WTC11 (cell line): Measurements from ENCODE around the gene SLC27A4. TPM values are rescaled to one million over a fixed set of nuclear protein-coding genes. Genes with fewer than 3 reads are reported as not detected.

ENCODE experiments used
- ATAC-seq: fragments of 200-7000 bp; cut with Tn5 transposase; 2 replicates; pipeline ENCODE4 v1.10.0; 2021; ENCODE audit warnings: mild to moderate bottlenecking, moderate library complexity
- CTCF ChIA-PET: fragments of 300-600 bp; sonication (Branson Sonifier 250); formaldehyde crosslinking; loops from one replicate; lab custom pipeline; 2021; ENCODE audit warnings: antibody characterized with exemption; lab: Charles Lee
- POLR2A ChIA-PET: fragments of 350-600 bp; sonication (Branson Sonifier 250); formaldehyde crosslinking; loops from one replicate; lab custom pipeline; 2021; ENCODE audit warnings: antibody characterized with exemption; lab: Charles Lee
- DNase-seq: peaks from one replicate; pipeline ENCODE4 v3.0.0; 2021; ENCODE audit warnings: low spot score
- H3K27ac Mint-ChIP-seq: 2 replicates; pipeline ENCODE4 v1.8.0; 2021; ENCODE audit warnings: mixed read lengths
- H3K27me3 Mint-ChIP-seq: 2 replicates; pipeline ENCODE4 v1.8.0; 2021; ENCODE audit warnings: low read depth, mild to moderate bottlenecking, moderate library complexity, mixed read lengths
- H3K36me3 Mint-ChIP-seq: 2 replicates; pipeline ENCODE4 v1.8.0; 2021; ENCODE audit warnings: mixed read lengths
- H3K4me1 Mint-ChIP-seq: 2 replicates; pipeline ENCODE4 v1.8.0; 2022; ENCODE audit warnings: mixed read lengths
- H3K4me3 Mint-ChIP-seq: 2 replicates; pipeline ENCODE4 v1.8.0; 2021; ENCODE audit warnings: mild to moderate bottlenecking, moderate library complexity, mixed read lengths
- H3K9me3 Mint-ChIP-seq: 2 replicates; pipeline ENCODE4 v1.8.0; 2021; ENCODE audit warnings: mixed read lengths
- AR ChIP-seq: fragments of 250-450 bp; sonication (Bioruptor Pico); IDR thresholded peaks from 2 replicates; pipeline ENCODE4 v1.9.0; 2021; ENCODE audit warnings: mild to moderate bottlenecking
- ATF1 ChIP-seq: sonication (generic); formaldehyde crosslinking; IDR thresholded peaks from 2 replicates; pipeline ENCODE4 v1.8.1; 2023; ENCODE audit warnings: mild to moderate bottlenecking, moderate library complexity, missing genetic modification reagents
- ATF3 ChIP-seq: sonication (generic); formaldehyde crosslinking; conservative IDR thresholded peaks from 2 replicates; pipeline ENCODE4 v1.8.1; 2022; ENCODE audit warnings: mild to moderate bottlenecking, missing genetic modification reagents
- CREM ChIP-seq: sonication (generic); formaldehyde crosslinking; IDR thresholded peaks from 2 replicates; pipeline ENCODE4 v1.8.1; 2022; ENCODE audit warnings: mild to moderate bottlenecking, missing genetic modification reagents, moderate library complexity
- EMX1 ChIP-seq: fragments of 250-450 bp; sonication (Bioruptor Pico); IDR thresholded peaks from 2 replicates; pipeline ENCODE4 v1.8.0; 2021; ENCODE audit warnings: mild to moderate bottlenecking
- FOXJ3 ChIP-seq: sonication (generic); formaldehyde crosslinking; IDR thresholded peaks from 2 replicates; pipeline ENCODE4 v1.9.0; 2021; ENCODE audit warnings: missing genetic modification reagents, mild to moderate bottlenecking, borderline replicate concordance
- FOXK1 ChIP-seq: sonication (generic); formaldehyde crosslinking; IDR thresholded peaks from 2 replicates; pipeline ENCODE4 v1.8.0; 2022; ENCODE audit warnings: mild to moderate bottlenecking, moderate library complexity, missing genetic modification reagents
- GABPB1 ChIP-seq: sonication (generic); formaldehyde crosslinking; IDR thresholded peaks from 2 replicates; pipeline ENCODE4 v1.8.1; 2023; ENCODE audit warnings: mild to moderate bottlenecking, missing genetic modification reagents
- MXD4 ChIP-seq: fragments of 250-450 bp; sonication (Bioruptor Pico); IDR thresholded peaks from 2 replicates; pipeline ENCODE4 v1.8.0; 2021; ENCODE audit warnings: mild to moderate bottlenecking, moderate library complexity, borderline replicate concordance
- MYBL2 ChIP-seq: sonication (generic); formaldehyde crosslinking; IDR thresholded peaks from 2 replicates; pipeline ENCODE4 v1.8.1; 2023; ENCODE audit warnings: mild to moderate bottlenecking, moderate library complexity, missing genetic modification reagents
- SOX15 ChIP-seq: fragments of 250-450 bp; sonication (Bioruptor Pico); IDR thresholded peaks from 2 replicates; pipeline ENCODE4 v1.9.0; 2021; ENCODE audit warnings: mild to moderate bottlenecking
- TCF7 ChIP-seq: sonication (generic); formaldehyde crosslinking; IDR thresholded peaks from 2 replicates; pipeline ENCODE4 v1.8.0; 2022; ENCODE audit warnings: mild to moderate bottlenecking, low read depth, missing genetic modification reagents, moderate library complexity
- ZMAT4 ChIP-seq: fragments of 250-450 bp; sonication (Bioruptor Pico); IDR thresholded peaks from 2 replicates; pipeline ENCODE4 v1.9.0; 2021; ENCODE audit warnings: mild to moderate bottlenecking
- ZNF219 ChIP-seq: sonication (generic); formaldehyde crosslinking; IDR thresholded peaks from 2 replicates; pipeline ENCODE4 v1.8.0; 2023; ENCODE audit warnings: missing genetic modification reagents, mild to moderate bottlenecking, borderline replicate concordance
- ZNF423 ChIP-seq: fragments of 250-450 bp; sonication (Bioruptor Pico); IDR thresholded peaks from 2 replicates; pipeline ENCODE4 v2.1.2; 2022; ENCODE audit warnings: mild to moderate bottlenecking, moderate library complexity
- total RNA-seq: library from RNA; stranded (reverse); gene quantifications from 3 replicates; pipeline ENCODE4 v1.2.3, GENCODE V29; 2021
- TF ChIP-seq, protein P1 (sequence below): sonication (generic); formaldehyde crosslinking; IDR thresholded peaks from 2 replicates; pipeline ENCODE4 v1.8.0; 2023; ENCODE audit warnings: missing genetic modification reagents
- TF ChIP-seq, protein P2 (sequence below): sonication (generic); formaldehyde crosslinking; IDR thresholded peaks from 2 replicates; pipeline ENCODE4 v1.8.1; 2023; ENCODE audit warnings: mild to moderate bottlenecking, missing genetic modification reagents, borderline replicate concordance
- TF ChIP-seq, protein P3 (sequence below): sonication (generic); formaldehyde crosslinking; IDR thresholded peaks from 2 replicates; pipeline ENCODE4 v1.8.0; 2022; ENCODE audit warnings: mild to moderate bottlenecking, missing genetic modification reagents
- TF ChIP-seq, protein P4 (sequence below): fragments of 250-450 bp; sonication (Bioruptor Pico); IDR thresholded peaks from 2 replicates; pipeline ENCODE4 v1.9.0; 2021; ENCODE audit warnings: mild to moderate bottlenecking, borderline replicate concordance
- TF ChIP-seq, protein P5 (sequence below): sonication (generic); formaldehyde crosslinking; IDR thresholded peaks from 2 replicates; pipeline ENCODE4 v1.8.0; 2023; ENCODE audit warnings: mild to moderate bottlenecking, missing genetic modification reagents

The SLC27A4 gene
- total RNA-seq, 1 experiment from 2014 or later, result 23.8 TPM

GRCh38 chr9:128404560-128404959 lies 64.2 kb downstream of the SLC27A4 start:
- Mint-ChIP-seq H3K4me1 (peaks cover 25% of the 10 kb centered on the region), H3K36me3 (no peaks in the 10 kb centered on the region), H3K9me3 (no peaks in the 10 kb centered on the region), H3K27me3 (peaks cover 99% of the 10 kb centered on the region), H3K4me3 (no peak overlapping the region), H3K27ac (no peak overlapping the region)
- ATAC-seq (no peak), DNase-seq (no peak)
- TF ChIP-seq EMX1 (CRISPR knock-in tag) (no peak), ZNF423 (CRISPR knock-in tag) (no peak), ZNF219 (CRISPR knock-in tag) (no peak), MXD4 (no peak), MYBL2 (no peak), CREM (no peak), GABPB1 (CRISPR knock-in tag) (no peak), ATF3 (CRISPR knock-in tag) (no peak), SOX15 (CRISPR knock-in tag) (no peak), FOXK1 (CRISPR knock-in tag) (no peak), AR (no peak), TCF7 (CRISPR knock-in tag) (no peak), FOXJ3 (CRISPR knock-in tag) (no peak), ZMAT4 (CRISPR knock-in tag) (no peak), ATF1 (no peak)
- TF ChIP-seq, protein P1, sequence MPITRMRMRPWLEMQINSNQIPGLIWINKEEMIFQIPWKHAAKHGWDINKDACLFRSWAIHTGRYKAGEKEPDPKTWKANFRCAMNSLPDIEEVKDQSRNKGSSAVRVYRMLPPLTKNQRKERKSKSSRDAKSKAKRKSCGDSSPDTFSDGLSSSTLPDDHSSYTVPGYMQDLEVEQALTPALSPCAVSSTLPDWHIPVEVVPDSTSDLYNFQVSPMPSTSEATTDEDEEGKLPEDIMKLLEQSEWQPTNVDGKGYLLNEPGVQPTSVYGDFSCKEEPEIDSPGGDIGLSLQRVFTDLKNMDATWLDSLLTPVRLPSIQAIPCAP (CRISPR knock-in tag), result no peak
- TF ChIP-seq, protein P2, sequence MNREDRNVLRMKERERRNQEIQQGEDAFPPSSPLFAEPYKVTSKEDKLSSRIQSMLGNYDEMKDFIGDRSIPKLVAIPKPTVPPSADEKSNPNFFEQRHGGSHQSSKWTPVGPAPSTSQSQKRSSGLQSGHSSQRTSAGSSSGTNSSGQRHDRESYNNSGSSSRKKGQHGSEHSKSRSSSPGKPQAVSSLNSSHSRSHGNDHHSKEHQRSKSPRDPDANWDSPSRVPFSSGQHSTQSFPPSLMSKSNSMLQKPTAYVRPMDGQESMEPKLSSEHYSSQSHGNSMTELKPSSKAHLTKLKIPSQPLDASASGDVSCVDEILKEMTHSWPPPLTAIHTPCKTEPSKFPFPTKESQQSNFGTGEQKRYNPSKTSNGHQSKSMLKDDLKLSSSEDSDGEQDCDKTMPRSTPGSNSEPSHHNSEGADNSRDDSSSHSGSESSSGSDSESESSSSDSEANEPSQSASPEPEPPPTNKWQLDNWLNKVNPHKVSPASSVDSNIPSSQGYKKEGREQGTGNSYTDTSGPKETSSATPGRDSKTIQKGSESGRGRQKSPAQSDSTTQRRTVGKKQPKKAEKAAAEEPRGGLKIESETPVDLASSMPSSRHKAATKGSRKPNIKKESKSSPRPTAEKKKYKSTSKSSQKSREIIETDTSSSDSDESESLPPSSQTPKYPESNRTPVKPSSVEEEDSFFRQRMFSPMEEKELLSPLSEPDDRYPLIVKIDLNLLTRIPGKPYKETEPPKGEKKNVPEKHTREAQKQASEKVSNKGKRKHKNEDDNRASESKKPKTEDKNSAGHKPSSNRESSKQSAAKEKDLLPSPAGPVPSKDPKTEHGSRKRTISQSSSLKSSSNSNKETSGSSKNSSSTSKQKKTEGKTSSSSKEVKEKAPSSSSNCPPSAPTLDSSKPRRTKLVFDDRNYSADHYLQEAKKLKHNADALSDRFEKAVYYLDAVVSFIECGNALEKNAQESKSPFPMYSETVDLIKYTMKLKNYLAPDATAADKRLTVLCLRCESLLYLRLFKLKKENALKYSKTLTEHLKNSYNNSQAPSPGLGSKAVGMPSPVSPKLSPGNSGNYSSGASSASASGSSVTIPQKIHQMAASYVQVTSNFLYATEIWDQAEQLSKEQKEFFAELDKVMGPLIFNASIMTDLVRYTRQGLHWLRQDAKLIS, result no peak
- TF ChIP-seq, protein P3, sequence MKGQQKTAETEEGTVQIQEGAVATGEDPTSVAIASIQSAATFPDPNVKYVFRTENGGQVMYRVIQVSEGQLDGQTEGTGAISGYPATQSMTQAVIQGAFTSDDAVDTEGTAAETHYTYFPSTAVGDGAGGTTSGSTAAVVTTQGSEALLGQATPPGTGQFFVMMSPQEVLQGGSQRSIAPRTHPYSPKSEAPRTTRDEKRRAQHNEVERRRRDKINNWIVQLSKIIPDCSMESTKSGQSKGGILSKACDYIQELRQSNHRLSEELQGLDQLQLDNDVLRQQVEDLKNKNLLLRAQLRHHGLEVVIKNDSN (CRISPR knock-in tag), result no peak
- TF ChIP-seq, protein P4, sequence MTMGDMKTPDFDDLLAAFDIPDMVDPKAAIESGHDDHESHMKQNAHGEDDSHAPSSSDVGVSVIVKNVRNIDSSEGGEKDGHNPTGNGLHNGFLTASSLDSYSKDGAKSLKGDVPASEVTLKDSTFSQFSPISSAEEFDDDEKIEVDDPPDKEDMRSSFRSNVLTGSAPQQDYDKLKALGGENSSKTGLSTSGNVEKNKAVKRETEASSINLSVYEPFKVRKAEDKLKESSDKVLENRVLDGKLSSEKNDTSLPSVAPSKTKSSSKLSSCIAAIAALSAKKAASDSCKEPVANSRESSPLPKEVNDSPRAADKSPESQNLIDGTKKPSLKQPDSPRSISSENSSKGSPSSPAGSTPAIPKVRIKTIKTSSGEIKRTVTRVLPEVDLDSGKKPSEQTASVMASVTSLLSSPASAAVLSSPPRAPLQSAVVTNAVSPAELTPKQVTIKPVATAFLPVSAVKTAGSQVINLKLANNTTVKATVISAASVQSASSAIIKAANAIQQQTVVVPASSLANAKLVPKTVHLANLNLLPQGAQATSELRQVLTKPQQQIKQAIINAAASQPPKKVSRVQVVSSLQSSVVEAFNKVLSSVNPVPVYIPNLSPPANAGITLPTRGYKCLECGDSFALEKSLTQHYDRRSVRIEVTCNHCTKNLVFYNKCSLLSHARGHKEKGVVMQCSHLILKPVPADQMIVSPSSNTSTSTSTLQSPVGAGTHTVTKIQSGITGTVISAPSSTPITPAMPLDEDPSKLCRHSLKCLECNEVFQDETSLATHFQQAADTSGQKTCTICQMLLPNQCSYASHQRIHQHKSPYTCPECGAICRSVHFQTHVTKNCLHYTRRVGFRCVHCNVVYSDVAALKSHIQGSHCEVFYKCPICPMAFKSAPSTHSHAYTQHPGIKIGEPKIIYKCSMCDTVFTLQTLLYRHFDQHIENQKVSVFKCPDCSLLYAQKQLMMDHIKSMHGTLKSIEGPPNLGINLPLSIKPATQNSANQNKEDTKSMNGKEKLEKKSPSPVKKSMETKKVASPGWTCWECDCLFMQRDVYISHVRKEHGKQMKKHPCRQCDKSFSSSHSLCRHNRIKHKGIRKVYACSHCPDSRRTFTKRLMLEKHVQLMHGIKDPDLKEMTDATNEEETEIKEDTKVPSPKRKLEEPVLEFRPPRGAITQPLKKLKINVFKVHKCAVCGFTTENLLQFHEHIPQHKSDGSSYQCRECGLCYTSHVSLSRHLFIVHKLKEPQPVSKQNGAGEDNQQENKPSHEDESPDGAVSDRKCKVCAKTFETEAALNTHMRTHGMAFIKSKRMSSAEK, result no peak
- TF ChIP-seq, protein P5, sequence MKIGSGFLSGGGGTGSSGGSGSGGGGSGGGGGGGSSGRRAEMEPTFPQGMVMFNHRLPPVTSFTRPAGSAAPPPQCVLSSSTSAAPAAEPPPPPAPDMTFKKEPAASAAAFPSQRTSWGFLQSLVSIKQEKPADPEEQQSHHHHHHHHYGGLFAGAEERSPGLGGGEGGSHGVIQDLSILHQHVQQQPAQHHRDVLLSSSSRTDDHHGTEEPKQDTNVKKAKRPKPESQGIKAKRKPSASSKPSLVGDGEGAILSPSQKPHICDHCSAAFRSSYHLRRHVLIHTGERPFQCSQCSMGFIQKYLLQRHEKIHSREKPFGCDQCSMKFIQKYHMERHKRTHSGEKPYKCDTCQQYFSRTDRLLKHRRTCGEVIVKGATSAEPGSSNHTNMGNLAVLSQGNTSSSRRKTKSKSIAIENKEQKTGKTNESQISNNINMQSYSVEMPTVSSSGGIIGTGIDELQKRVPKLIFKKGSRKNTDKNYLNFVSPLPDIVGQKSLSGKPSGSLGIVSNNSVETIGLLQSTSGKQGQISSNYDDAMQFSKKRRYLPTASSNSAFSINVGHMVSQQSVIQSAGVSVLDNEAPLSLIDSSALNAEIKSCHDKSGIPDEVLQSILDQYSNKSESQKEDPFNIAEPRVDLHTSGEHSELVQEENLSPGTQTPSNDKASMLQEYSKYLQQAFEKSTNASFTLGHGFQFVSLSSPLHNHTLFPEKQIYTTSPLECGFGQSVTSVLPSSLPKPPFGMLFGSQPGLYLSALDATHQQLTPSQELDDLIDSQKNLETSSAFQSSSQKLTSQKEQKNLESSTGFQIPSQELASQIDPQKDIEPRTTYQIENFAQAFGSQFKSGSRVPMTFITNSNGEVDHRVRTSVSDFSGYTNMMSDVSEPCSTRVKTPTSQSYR (CRISPR knock-in tag), result no peak
- ChIA-PET POLR2A (no interaction called here), CTCF (interaction anchor here (0.9 kb wide), 2 partner anchors 15 to 41 kb away, joined by 3 read pairs; no protein-coding TSS in a partner anchor)
